GM12801 (cell line): ENCODE data around the gene CCDC78.

Experiments
- CTCF ChIP-seq: IDR thresholded peaks from one replicate; pipeline ENCODE4 v1.5.1; 2011; ENCODE audit warnings: control low read depth; ENCODE audit not compliant: insufficient read length; ENCODE audit errors: extremely low read depth

CCDC78 gene

GRCh38 chr16:732936-733335 lies 6.7 kb upstream of the CCDC78 start:
- TF ChIP-seq CTCF: no peak

GRCh38 chr16:732332-732731 lies 6.1 kb upstream of the CCDC78 start:
- no peak for TF ChIP-seq CTCF

GRCh38 chr16:730666-731509 lies 4.6 kb upstream of the CCDC78 start:
- no peak for TF ChIP-seq CTCF

GRCh38 chr16:729768-730665 lies 3.8 kb upstream of the CCDC78 start:
- no peak for TF ChIP-seq CTCF

GRCh38 chr16:728890-729744 lies 2.9 kb upstream of the CCDC78 start:
- TF ChIP-seq CTCF: no peak

- TF ChIP-seq CTCF: no peak
Observed at GRCh38 chr16:728131-728889, 2.1 kb upstream of the CCDC78 start.
